GM12878 (cell line): ENCODE measurements around the gene GNPTAB. TPM values are rescaled to one million over a fixed set of nuclear protein-coding genes. Genes with fewer than 3 reads are reported as not detected.

Source experiments
- ATAC-seq: fragments of 200-7000 bp; cut with Tn5 transposase; 3 replicates; pipeline ENCODE4 v1.9.1; 2020; ENCODE audit warnings: mild to moderate bottlenecking, moderate library complexity
- BruUV-seq: library from RNA; stranded (reverse); fragments of 400-500 nt; replicated peaks from 2 replicates; lab custom pipeline; 2021; lab: Mats Ljungman, UMichigan
- CTCF ChIA-PET: fragments of 300-600 bp; sonication (Branson Sonifier 250); formaldehyde crosslinking; extraction: SDS; loops from one replicate; lab custom pipeline; 2021; ENCODE audit warnings: inconsistent platforms; lab: Yijun Ruan, JAX
- POLR2A ChIA-PET: fragments of 350-600 bp; formaldehyde crosslinking; extraction: SDS; loops from one replicate; lab custom pipeline; 2021; ENCODE audit warnings: inconsistent platforms; lab: Charles Lee
- RAD21 ChIA-PET: fragments of 300-600 bp; sonication (Branson Sonifier 250); formaldehyde crosslinking; loops from one replicate; lab custom pipeline; 2023; ENCODE audit warnings: antibody characterized with exemption; ENCODE audit not compliant: unreplicated experiment; lab: Charles Lee
- SMC1A ChIA-PET: fragments of 300-600 bp; sonication (Branson Sonifier 250); formaldehyde crosslinking; loops from one replicate; lab custom pipeline; 2023; ENCODE audit not compliant: unreplicated experiment, uncharacterized antibody; lab: Charles Lee
- DNase-seq: peaks from one replicate; pipeline ENCODE4 v3.0.0-alpha.2; 2011; ENCODE audit warnings: low read depth, low spot score
- FAIRE-seq: peaks from 3 replicates; lab custom pipeline; 2011; peaks lifted over from hg19 to GRCh38; lab: Jason Lieb, UNC
- H2AFZ ChIP-seq: 2 replicates; pipeline ENCODE4 v1.6.0; 2011; ENCODE audit warnings: low read depth, low read length, control low read depth; ENCODE audit not compliant: control insufficient read depth
- H3K27ac ChIP-seq: 2 replicates; pipeline ENCODE4 v1.5.1; 2011; ENCODE audit warnings: control low read depth; ENCODE audit not compliant: control insufficient read depth, insufficient read depth
- H3K27me3 ChIP-seq, 2 experiments: replicated peaks in 1 of 2; 2 replicates each; pipeline versions ENCODE4 v1.6.0 to v1.6.1; 2011; ENCODE audit warnings: low read length in 1 of 2; ENCODE audit not compliant: control insufficient read depth in 2 of 2, insufficient read depth in 2 of 2
- H3K36me3 ChIP-seq, 2 experiments: 2 replicates each; pipeline ENCODE4 v1.5.1; 2011; ENCODE audit warnings: low read length in 1 of 2; ENCODE audit not compliant: control insufficient read depth in 2 of 2, insufficient read depth in 2 of 2
- H3K4me1 ChIP-seq: 2 replicates; pipeline ENCODE4 v1.6.1; 2011; ENCODE audit warnings: mild to moderate bottlenecking, low read length, moderate library complexity, mixed read lengths; ENCODE audit not compliant: control insufficient read depth, insufficient read depth
- H3K4me2 ChIP-seq: 2 replicates; pipeline ENCODE4 v1.6.0; 2011; ENCODE audit warnings: control low read depth; ENCODE audit not compliant: control insufficient read depth, insufficient read depth
- H3K4me3 ChIP-seq: fragments of 200-600 bp; sonication (generic); 2 replicates; pipeline ENCODE4 v1.5.1; 2016
- H3K79me2 ChIP-seq: 2 replicates; pipeline ENCODE4 v1.6.0; 2011; ENCODE audit warnings: low read length; ENCODE audit not compliant: control insufficient read depth, insufficient read depth
- H3K9ac ChIP-seq: 2 replicates; pipeline ENCODE4 v1.8.0; 2011; ENCODE audit warnings: low read length, control low read depth, mixed read lengths; ENCODE audit not compliant: control insufficient read depth, insufficient read depth
- H3K9me3 ChIP-seq: replicated peaks from 3 replicates; pipeline ENCODE4 v1.5.1; 2011; ENCODE audit warnings: mild to moderate bottlenecking, low read length; ENCODE audit not compliant: control insufficient read depth, insufficient read depth
- H4K20me1 ChIP-seq: 2 replicates; pipeline ENCODE4 v1.6.0; 2011; ENCODE audit not compliant: control insufficient read depth, insufficient read depth
- BMI1 ChIP-seq: fragments of 450-650 bp; IDR thresholded peaks from 2 replicates; pipeline ENCODE4 v1.6.1; 2016; ENCODE audit warnings: mild to moderate bottlenecking, moderate library complexity, borderline replicate concordance
- JUND ChIP-seq: IDR thresholded peaks from 2 replicates; pipeline ENCODE4 v1.6.1; 2012; ENCODE audit warnings: low read depth, mild to moderate bottlenecking, low read length, improper control_type of control experiment, moderate library complexity
- MTA2 ChIP-seq: fragments of 450-650 bp; IDR thresholded peaks from 2 replicates; pipeline ENCODE4 v1.6.1; 2016; ENCODE audit warnings: low read depth, mild to moderate bottlenecking, moderate library complexity
- NFYA ChIP-seq: IDR thresholded peaks from 2 replicates; pipeline ENCODE4 v1.6.1; 2011; ENCODE audit warnings: low read depth, mild to moderate bottlenecking, low read length, improper control_type of control experiment, borderline replicate concordance
- NR2C1 ChIP-seq: fragments of 450-650 bp; IDR thresholded peaks from 2 replicates; pipeline ENCODE4 v1.6.1; 2017; ENCODE audit warnings: antibody characterized with exemption, mild to moderate bottlenecking, moderate library complexity
- NR2F1 ChIP-seq: fragments of 450-650 bp; conservative IDR thresholded peaks from 2 replicates; pipeline ENCODE4 v1.6.1; 2017; ENCODE audit warnings: mild to moderate bottlenecking
- NRF1 ChIP-seq: conservative IDR thresholded peaks from 2 replicates; pipeline ENCODE4 v1.6.1; 2011; ENCODE audit warnings: mild to moderate bottlenecking, low read depth, low read length, improper control_type of control experiment
- PAX8 ChIP-seq: fragments of 450-650 bp; IDR thresholded peaks from 2 replicates; pipeline ENCODE4 v1.6.1; 2017; ENCODE audit warnings: mild to moderate bottlenecking, moderate library complexity
- SIN3A ChIP-seq: IDR thresholded peaks from 2 replicates; pipeline ENCODE4 v1.6.1; 2012; ENCODE audit warnings: low read depth, low read length, improper control_type of control experiment
- SMAD1 ChIP-seq: fragments of 450-650 bp; IDR thresholded peaks from 2 replicates; pipeline ENCODE4 v1.6.1; 2018; ENCODE audit warnings: mild to moderate bottlenecking, low read depth; ENCODE audit not compliant: partially characterized antibody
- YY1 ChIP-seq: IDR thresholded peaks from 2 replicates; pipeline ENCODE4 v1.6.1; 2011; ENCODE audit warnings: low read depth, mild to moderate bottlenecking, low read length
- WGBS: methylation state at CpG from one replicate; pipeline ENCODE4 v1.1.6; 2016; ENCODE audit warnings: low lambda C conversion rate; ENCODE audit not compliant: insufficient replicate concordance, insufficient coverage; ENCODE audit errors: missing lambda C conversion rate; 5-methylcytosine and 5-hydroxymethylcytosine counted together
- in situ Hi-C: fragments of 300-500 bp; cut with MboI; formaldehyde crosslinking; loops from 9 replicates; pipeline ENCODE4 v1.14.3; 2018; ENCODE audit warnings: mixed read lengths
- intact Hi-C: fragments of 100-400 bp; cut with micrococcal nuclease; formaldehyde crosslinking; loops from one replicate; pipeline ENCODE4 v1.14.2; 2022; ENCODE audit not compliant: unreplicated experiment
- polyA plus RNA-seq, 11 experiments: library from polyadenylated mRNA; depleted of rRNA in 4 of 11; unstranded in 6 of 11; stranded (reverse) in 5 of 11; fragments of >200 nt; fragmentation: Nextera tagmentation in 4 of 11; fragmentation: Illumina TruSeq in 1 of 11; extraction: Ambion mirVana in 4 of 11; extraction: Trizol in 1 of 11; gene quantifications; 1 replicate in 1 of 11; 2 replicates in 10 of 11; pipeline versions ENCODE4 v1.2.1 to v1.2.3, GENCODE V29; 2011 to 2016; ENCODE audit warnings: inconsistent platforms in 2 of 11, missing spikeins in 2 of 11, low read depth in 1 of 11
- total RNA-seq, 4 experiments: library from RNA; depleted of rRNA in 3 of 4; stranded (reverse); fragments of >200 nt in 3 of 4; fragmentation: Illumina TruSeq in 1 of 4; extraction: Trizol in 1 of 4; gene quantifications; 2 replicates each; pipeline versions ENCODE4 v1.2.1 to v1.2.3, GENCODE V29; 2013 to 2021
- TF ChIP-seq, protein P1 (sequence below): fragments of 450-650 bp; IDR thresholded peaks from 2 replicates; pipeline ENCODE4 v1.6.1; 2016; ENCODE audit warnings: mild to moderate bottlenecking
- TF ChIP-seq, protein P2 (sequence below): fragments of 450-650 bp; IDR thresholded peaks from 2 replicates; pipeline ENCODE4 v1.6.1; 2017; ENCODE audit warnings: borderline replicate concordance

Gene GNPTAB
- total and polyA plus RNA-seq, 10 of the 15 experiments (the other 5 are each of a cell fraction or from before 2014, with no cell fraction given) = 9.8 to 38.9 (median 35.3) TPM

DNA sequence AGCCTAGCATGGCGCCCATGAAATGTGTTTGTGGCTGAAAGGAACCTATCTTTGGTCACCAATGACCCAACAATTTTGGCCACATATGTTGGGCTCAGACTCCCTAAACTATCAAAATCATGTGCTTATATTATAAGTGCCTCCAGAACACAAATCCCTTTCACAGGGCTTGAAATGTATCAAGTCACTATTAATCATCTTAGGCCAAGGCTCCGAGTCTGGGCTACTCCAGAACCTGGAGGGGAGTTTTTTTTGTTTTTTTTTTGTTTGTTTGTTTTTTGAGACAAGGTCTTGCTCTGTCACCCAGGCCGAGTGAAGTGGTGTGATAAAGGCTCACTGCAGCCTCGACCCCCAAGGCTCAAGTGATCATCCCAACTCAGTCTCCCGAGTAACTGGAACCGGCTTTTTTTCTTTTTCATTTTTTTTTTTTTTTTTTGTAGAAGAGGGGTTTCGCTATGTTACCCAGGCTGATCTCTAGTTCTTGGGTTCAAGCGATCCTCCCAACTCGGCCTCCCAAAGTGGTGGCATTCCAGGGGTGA lies 45.6 kb upstream of the GNPTAB start:
- SMC1A ChIA-PET = interaction anchor here (0.8 to 2.1 kb wide), 6 partner anchors 10 to 40 kb away, joined by 4 to 11 read pairs (median 6); no protein-coding TSS in a partner anchor
- in situ Hi-C loops = no loop called here
- POLR2A ChIA-PET = no interaction called here
- Histone ChIP-seq H3K27ac (peak overlapping the region; percentile 97), H3K36me3 (peaks cover 0 to 7% of the 10 kb centered on the region in 2 experiments; a peak in 1 of 4 replicates), H3K4me2 (peak overlapping the region; percentile 90), H3K9ac (peak overlapping the region; percentile 97)
- no peak for TF ChIP-seq NR2F1
- TF ChIP-seq, protein P1, sequence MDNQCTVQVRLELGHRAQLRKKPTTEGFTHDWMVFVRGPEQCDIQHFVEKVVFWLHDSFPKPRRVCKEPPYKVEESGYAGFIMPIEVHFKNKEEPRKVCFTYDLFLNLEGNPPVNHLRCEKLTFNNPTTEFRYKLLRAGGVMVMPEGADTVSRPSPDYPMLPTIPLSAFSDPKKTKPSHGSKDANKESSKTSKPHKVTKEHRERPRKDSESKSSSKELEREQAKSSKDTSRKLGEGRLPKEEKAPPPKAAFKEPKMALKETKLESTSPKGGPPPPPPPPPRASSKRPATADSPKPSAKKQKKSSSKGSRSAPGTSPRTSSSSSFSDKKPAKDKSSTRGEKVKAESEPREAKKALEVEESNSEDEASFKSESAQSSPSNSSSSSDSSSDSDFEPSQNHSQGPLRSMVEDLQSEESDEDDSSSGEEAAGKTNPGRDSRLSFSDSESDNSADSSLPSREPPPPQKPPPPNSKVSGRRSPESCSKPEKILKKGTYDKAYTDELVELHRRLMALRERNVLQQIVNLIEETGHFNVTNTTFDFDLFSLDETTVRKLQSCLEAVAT = 0 out of 2 replicates have a peak, but pooled peaks have one; percentile 33
- TF ChIP-seq, all 136 proteins: peak for 1
- ChIA-PET RAD21 (interaction anchor here (0.9 to 2.0 kb wide), 3 partner anchors 15 to 25 kb away, joined by 3 to 9 read pairs (median 3); no protein-coding TSS in a partner anchor), CTCF (interaction anchor here (1.8 kb wide), 1 partner anchor 45 kb away, joined by 5 read pairs; the partner anchor contains the start of gene GNPTAB)
- peaks cover 38% of the 10 kb centered on the region for H3K79me2 ChIP-seq
- H3K9me3 ChIP-seq = no peaks in the 10 kb centered on the region
- peak overlapping the region; percentile 71 for H2AFZ ChIP-seq
- TSS peak; percentile 91 for BruUV-seq
- H4K20me1 ChIP-seq = no peaks in the 10 kb centered on the region; the same call in 1 of the 2 replicates
- peaks cover 5% of the 10 kb centered on the region for H3K4me1 ChIP-seq
- H3K27me3 ChIP-seq = no peaks in the 10 kb centered on the region
- intact Hi-C loops = loop anchor here (2.0 to 5.0 kb wide), 2 partner anchors 41 to 46 kb away; partner anchors contain the start of gene GNPTAB
- ATAC-seq (no peak), FAIRE-seq (no peak), DNase-seq (no peak)
- peak overlapping the region; percentile 89 for H3K4me3 ChIP-seq
- 72% methylated on average over 6 of the region's 9 CpGs for WGBS

DNA sequence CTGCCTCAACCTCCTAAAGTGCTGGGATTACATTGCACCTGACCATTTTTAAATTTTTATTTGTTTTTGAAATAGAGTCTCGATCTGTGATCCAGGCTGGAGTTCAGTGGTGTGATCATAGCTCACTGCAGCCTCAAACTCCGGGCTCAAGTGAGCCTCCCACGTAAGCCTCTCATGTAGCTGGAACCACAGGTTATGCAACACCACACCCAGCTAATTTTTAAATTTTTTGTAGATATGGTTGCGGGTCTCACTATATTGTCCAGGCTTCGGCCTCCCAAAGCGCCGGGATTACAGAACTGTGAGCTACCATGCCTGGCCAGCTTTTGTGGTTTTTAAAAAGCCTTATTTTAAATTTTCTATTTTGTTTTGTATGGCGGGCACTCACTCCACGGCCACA lies 44.4 kb upstream of the GNPTAB start:
- Histone ChIP-seq H3K36me3 (no peaks in the 10 kb centered on the region), H4K20me1 (no peaks in the 10 kb centered on the region), H3K9me3 (no peaks in the 10 kb centered on the region), H3K9ac (no peak overlapping the region), H3K27me3 (no peaks in the 10 kb centered on the region), H3K79me2 (peaks cover 27% of the 10 kb centered on the region), H3K27ac (no peak overlapping the region), H3K4me3 (no peak overlapping the region), H2AFZ (no peak overlapping the region), H3K4me2 (no peak overlapping the region), H3K4me1 (no peaks in the 10 kb centered on the region; the same call in none of the 2 replicates)
- ATAC-seq (no peak), DNase-seq (no peak), FAIRE-seq (no peak)
- CTCF ChIA-PET = interaction anchor here (0.6 to 1.8 kb wide), 8 partner anchors 9 to 667 kb away, joined by 3 to 12 read pairs (median 4); partner anchors contain the start of gene GNPTAB
- no TSS peak for BruUV-seq
- in situ Hi-C loops = no loop called here
- WGBS = 92% methylated on average over 9 of the region's 9 CpGs
- RAD21 ChIA-PET = interaction anchor here (0.9 to 2.0 kb wide), 5 partner anchors 14 to 102 kb away, joined by 3 to 9 read pairs (median 7); no protein-coding TSS in a partner anchor
- POLR2A ChIA-PET = interaction anchor here (0.7 to 1.3 kb wide), 7 partner anchors 9 to 45 kb away, joined by 3 to 9 read pairs (median 3); no protein-coding TSS in a partner anchor
- SMC1A ChIA-PET = interaction anchor here (0.8 to 2.1 kb wide), 12 partner anchors 9 to 50 kb away, joined by 3 to 11 read pairs (median 5); no protein-coding TSS in a partner anchor
- intact Hi-C loops = loop anchor here (5.0 kb wide), 1 partner anchor 42 kb away; no protein-coding TSS in a partner anchor
- TF ChIP-seq, protein P2, sequence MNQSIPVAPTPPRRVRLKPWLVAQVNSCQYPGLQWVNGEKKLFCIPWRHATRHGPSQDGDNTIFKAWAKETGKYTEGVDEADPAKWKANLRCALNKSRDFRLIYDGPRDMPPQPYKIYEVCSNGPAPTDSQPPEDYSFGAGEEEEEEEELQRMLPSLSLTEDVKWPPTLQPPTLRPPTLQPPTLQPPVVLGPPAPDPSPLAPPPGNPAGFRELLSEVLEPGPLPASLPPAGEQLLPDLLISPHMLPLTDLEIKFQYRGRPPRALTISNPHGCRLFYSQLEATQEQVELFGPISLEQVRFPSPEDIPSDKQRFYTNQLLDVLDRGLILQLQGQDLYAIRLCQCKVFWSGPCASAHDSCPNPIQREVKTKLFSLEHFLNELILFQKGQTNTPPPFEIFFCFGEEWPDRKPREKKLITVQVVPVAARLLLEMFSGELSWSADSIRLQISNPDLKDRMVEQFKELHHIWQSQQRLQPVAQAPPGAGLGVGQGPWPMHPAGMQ = no peak
- TF ChIP-seq BMI1 (no peak), JUND (no peak), PAX8 (no peak), SMAD1 (no peak), NRF1 (no peak), YY1 (no peak), MTA2 (no peak), NFYA (no peak), SIN3A (no peak), NR2C1 (no peak)
